Upper lobe of right lung (tissue), 1 donor: ENCODE measurements around the gene LHX2. TPM values are rescaled to one million over a fixed set of nuclear protein-coding genes. Genes with fewer than 3 reads are reported as not detected.

Source experiments
- ATAC-seq: fragments of 200-7000 bp; cut with Tn5 transposase; one replicate; pipeline ENCODE4 v1.9.1; 2020; ENCODE audit warnings: mild to moderate bottlenecking, moderate library complexity
- DNase-seq: peaks from one replicate; pipeline ENCODE4 v3.0.0-alpha.2; 2020
- H3K27ac ChIP-seq: fragments of 200-600 bp; one replicate; pipeline ENCODE4 v1.8.0; 2022
- H3K27me3 ChIP-seq: fragments of 200-600 bp; one replicate; pipeline ENCODE4 v1.8.0; 2022; ENCODE audit warnings: mild to moderate bottlenecking
- H3K36me3 ChIP-seq: fragments of 200-600 bp; one replicate; pipeline ENCODE4 v1.8.0; 2022
- H3K4me1 ChIP-seq: fragments of 200-600 bp; one replicate; pipeline ENCODE4 v1.8.0; 2022
- H3K4me3 ChIP-seq: fragments of 200-600 bp; one replicate; pipeline ENCODE4 v1.8.0; 2022; ENCODE audit warnings: mild to moderate bottlenecking
- H3K9me3 ChIP-seq: fragments of 200-600 bp; one replicate; pipeline ENCODE4 v1.8.0; 2022
- intact Hi-C: fragments of 100-400 bp; cut with DNase I; formaldehyde crosslinking; loops from one replicate; pipeline ENCODE4 v1.11.0; 2022
- total RNA-seq: library from RNA; stranded (reverse); fragmentation: NEBNext Ultra II Directional; extraction: Animal tissue kit (Norgen Biotek cat#: 25700); gene quantifications from one replicate; pipeline ENCODE4 v1.2.1, GENCODE V29; 2021
- TF ChIP-seq, protein P1 (sequence below): fragments of 200-600 bp; IDR thresholded peaks from one replicate; pipeline ENCODE4 v1.8.0; 2022; ENCODE audit warnings: antibody characterized with exemption
- donor health status: DM: no; HTN: yes; CAD: no; lungs with severe emphysema.

Gene LHX2
- total RNA-seq, 1 donor from 2014 or later: not detected

DNA sequence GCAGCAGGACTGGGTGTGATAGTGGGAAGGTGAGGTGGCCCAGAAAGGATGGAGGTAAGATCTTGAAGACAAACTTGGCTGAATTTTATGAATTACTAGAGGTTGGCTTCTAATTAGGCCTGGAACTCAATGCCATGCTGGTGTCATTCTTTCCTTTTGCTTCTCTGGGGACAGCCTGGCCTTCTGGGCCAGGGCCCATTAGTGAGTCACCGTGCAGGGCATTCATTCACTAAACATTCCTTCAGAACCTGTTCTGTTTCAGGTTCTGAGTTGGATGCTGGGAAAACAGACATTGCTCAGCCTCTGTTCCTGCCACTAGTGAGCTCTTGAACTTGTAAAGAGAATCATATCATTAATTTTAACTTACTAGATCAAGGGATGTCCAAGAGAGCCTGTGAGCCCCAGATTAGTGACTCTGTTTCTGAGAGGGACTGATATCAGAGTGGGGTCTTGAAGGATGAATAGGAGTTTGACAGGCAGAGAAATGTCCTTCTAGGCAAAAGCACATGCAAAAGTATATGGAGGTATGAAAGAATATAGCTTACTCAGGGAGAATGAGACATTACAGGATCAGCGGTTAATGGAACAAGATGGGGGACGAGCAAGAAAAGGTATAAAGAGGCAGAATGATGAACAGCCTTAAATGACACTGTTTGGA lies 66.5 kb downstream of the LHX2 start:
- Histone ChIP-seq H3K36me3 (no peaks in the 10 kb centered on the region), H3K4me1 (no peaks in the 10 kb centered on the region), H3K4me3 (no peak overlapping the region), H3K27ac (no peak overlapping the region), H3K27me3 (peaks cover 4% of the 10 kb centered on the region), H3K9me3 (no peaks in the 10 kb centered on the region)
- peak; percentile 56 for ATAC-seq
- intact Hi-C loops: no loop called here
- TF ChIP-seq, protein P1, sequence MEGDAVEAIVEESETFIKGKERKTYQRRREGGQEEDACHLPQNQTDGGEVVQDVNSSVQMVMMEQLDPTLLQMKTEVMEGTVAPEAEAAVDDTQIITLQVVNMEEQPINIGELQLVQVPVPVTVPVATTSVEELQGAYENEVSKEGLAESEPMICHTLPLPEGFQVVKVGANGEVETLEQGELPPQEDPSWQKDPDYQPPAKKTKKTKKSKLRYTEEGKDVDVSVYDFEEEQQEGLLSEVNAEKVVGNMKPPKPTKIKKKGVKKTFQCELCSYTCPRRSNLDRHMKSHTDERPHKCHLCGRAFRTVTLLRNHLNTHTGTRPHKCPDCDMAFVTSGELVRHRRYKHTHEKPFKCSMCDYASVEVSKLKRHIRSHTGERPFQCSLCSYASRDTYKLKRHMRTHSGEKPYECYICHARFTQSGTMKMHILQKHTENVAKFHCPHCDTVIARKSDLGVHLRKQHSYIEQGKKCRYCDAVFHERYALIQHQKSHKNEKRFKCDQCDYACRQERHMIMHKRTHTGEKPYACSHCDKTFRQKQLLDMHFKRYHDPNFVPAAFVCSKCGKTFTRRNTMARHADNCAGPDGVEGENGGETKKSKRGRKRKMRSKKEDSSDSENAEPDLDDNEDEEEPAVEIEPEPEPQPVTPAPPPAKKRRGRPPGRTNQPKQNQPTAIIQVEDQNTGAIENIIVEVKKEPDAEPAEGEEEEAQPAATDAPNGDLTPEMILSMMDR: no peak
- DNase-seq: no peak

GRCh38 chr9:124078641-124079040 lies 67.1 kb downstream of the LHX2 start:
- Histone ChIP-seq H3K4me3 (no peak overlapping the region), H3K4me1 (no peaks in the 10 kb centered on the region), H3K9me3 (no peaks in the 10 kb centered on the region), H3K27me3 (peaks cover 4% of the 10 kb centered on the region), H3K36me3 (no peaks in the 10 kb centered on the region), H3K27ac (no peak overlapping the region)
- ATAC-seq (no peak), DNase-seq (peak; percentile 5)
- intact Hi-C loops: no loop called here
- TF ChIP-seq, protein P1: no peak

DNA sequence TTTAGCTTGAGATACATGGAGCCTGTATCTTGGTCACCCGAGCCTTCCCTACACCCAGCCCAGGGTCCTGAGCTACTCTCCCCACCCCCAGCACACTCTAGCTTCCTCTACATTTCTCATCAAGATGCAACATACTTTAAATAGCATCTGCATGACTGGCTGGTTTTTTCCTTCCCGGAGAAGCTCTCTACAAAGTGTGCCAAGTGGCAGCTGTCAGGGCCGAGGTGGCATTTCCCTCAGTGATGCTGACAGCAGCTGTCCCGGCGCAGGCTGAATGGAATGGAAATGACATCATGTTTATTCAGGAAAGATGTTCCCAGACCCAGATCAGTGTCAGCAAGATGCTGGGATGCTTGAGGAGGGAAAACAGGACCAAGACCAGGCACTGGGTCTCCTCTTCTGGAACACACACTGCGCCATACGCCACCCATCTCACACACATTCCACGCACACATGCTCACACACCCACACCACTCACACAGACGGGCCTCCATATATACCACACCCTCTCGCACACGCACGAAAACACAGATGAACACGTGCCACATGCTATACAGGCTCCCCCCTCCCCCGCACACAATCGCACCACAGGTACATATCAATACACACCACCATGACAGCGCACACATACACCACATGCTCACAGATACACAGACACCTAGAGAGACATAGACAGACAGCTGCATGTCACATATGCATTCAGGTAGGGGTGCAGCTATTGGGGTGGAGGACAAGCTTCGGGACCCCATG lies 67.8 kb downstream of the LHX2 start:
- peaks cover 4% of the 10 kb centered on the region for H3K27me3 ChIP-seq
- H3K9me3 ChIP-seq: no peaks in the 10 kb centered on the region
- no peak overlapping the region for H3K27ac ChIP-seq
- ATAC-seq: peak; percentile 45
- H3K4me3 ChIP-seq: no peak overlapping the region
- intact Hi-C loops: no loop called here
- TF ChIP-seq, protein P1: no peak
- no peak for DNase-seq
- H3K36me3 ChIP-seq: no peaks in the 10 kb centered on the region
- no peaks in the 10 kb centered on the region for H3K4me1 ChIP-seq

DNA sequence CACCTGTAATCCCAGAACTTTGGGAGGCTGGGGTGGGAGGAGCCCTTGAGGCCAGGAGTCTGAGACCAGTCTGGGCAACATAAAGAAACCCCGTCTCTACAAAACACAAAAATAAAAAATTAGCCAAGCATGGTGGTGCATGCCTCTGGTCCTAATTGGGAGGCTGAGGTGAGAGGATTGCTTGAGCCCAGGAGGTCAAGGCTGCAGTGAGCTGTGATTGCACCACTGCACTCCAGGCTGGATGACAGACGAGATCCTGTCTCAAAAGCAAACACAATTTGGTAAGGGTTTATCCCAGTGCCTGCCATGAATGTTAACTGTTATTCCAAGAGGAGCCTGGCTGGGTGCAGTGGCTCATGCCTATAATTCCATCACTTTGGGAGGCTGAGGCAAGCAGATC lies 71.1 kb downstream of the LHX2 start:
- intact Hi-C loops: no loop called here
- Histone ChIP-seq H3K4me1 (no peaks in the 10 kb centered on the region), H3K27ac (no peak overlapping the region), H3K4me3 (no peak overlapping the region), H3K36me3 (no peaks in the 10 kb centered on the region), H3K27me3 (no peaks in the 10 kb centered on the region), H3K9me3 (no peaks in the 10 kb centered on the region)
- DNase-seq: no peak
- ATAC-seq: no peak
- TF ChIP-seq, protein P1: no peak

Other genes with a start within 250 kb of the LHX2 start
- 15.4 TPM for gene DENND1A, start 81.6 kb upstream of the LHX2 start, total RNA-seq
- 137 TPM for gene NEK6, start 246.2 kb downstream of the LHX2 start, total RNA-seq